Measurements from ENCODE around the gene MC3R.

The MC3R gene

GRCh38 chr20:56257604-56258003 lies 9.1 kb downstream of the MC3R start:
- no peak for FAIRE-seq

- FAIRE-seq = no peak
Observed at GRCh38 chr20:56259948-56260347, 11.4 kb downstream of the MC3R start.

- FAIRE-seq = no peak
Observed at GRCh38 chr20:56268536-56268935, 20.0 kb downstream of the MC3R start.

GRCh38 chr20:56271974-56272373 lies 23.4 kb downstream of the MC3R start:
- FAIRE-seq = no peak

- no peak for FAIRE-seq
Observed at GRCh38 chr20:56273491-56273890, 25.0 kb downstream of the MC3R start.

- no peak for FAIRE-seq
Observed at GRCh38 chr20:56274156-56274555, 25.6 kb downstream of the MC3R start.

GRCh38 chr20:56278196-56278595 lies 29.7 kb downstream of the MC3R start:
- no peak for FAIRE-seq

- no peak for FAIRE-seq
Observed at GRCh38 chr20:56285496-56285895, 37.0 kb downstream of the MC3R start.

- FAIRE-seq = no peak
Observed at GRCh38 chr20:56289652-56290051, 41.1 kb downstream of the MC3R start.

- FAIRE-seq = no peak
Observed at GRCh38 chr20:56299362-56299761, 50.8 kb downstream of the MC3R start.
